Stimulated activated CD8-positive, alpha-beta memory T cell treated with anti-CD3 and anti-CD28 coated beads, Interleukin-15, amount 100 ng/mL, for 1 hour (primary cell): ENCODE results near the gene TIMM22.

Source experiments
- DNase-seq: peaks from one replicate; pipeline ENCODE4 v3.0.0-alpha.2; 2020; ENCODE audit warnings: low read depth

The TIMM22 gene

DNA sequence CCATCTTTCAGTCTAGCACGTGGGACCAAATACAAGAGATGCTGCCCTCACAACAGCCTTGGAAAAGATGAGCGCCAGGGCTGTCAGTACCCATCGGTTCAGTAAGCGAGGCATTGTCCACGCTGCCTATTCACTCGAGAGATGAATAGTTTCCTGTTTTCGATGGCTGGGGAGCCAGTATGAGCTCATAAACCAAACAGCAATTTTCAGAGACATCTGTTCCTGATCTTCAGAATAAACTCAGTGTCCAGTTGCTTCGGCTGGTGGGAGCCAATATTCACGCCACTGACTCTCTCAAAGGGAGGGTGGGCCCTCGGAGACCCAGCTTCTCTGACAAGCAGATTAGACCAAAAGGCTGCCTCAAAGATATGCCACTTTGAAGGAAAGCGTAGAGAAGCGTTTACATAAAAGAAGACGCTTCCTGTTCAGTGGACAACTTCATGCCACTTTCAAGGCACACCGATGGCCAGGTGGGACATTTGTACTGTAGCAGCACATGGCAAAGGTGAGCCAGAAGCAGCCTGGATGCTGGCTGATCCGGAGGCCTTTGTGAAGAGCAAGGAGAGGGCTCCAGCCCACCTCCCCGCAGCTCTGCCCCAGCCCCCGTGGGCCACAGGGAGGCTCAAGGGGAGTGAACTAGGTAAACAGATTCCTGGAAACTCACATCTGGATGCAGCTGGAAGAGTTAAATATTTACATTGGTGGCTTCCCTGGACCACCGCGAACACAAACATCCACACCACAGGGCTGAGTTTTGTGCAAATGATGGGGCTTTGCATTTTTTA lies 6.0 kb downstream of the TIMM22 start:
- no peak for DNase-seq

GRCh38 chr17:1003633-1003971 lies 6.7 kb downstream of the TIMM22 start:
- DNase-seq: no peak

- DNase-seq: no peak
Observed at GRCh38 chr17:1003972-1004768, 7.2 kb downstream of the TIMM22 start.

DNA sequence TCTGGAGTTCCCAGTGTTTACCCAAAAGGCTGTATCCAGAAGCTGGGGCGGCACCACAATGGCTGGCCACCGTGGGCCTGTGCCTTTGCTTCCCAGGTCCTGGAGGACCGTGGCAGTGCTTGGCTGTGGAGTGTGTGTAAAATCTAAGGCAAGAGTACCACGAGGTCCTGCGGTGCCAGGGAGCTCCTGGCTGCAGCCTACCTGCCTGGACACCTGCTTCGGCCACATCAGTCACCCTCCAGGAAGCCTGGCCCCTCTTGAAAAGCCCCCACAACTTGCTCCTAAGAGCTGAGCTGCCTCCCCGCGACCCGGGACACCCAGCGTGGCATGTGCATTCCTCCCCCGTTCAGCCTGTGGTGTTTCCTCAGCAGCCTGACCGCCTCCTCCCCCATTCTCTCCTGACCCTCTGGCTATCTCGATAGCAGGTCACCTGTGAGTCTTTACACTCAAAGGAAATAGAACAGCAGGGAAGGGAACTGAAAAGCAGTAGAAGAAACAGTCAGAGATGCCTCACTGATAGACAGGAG lies 7.9 kb downstream of the TIMM22 start:
- no peak for DNase-seq

DNA sequence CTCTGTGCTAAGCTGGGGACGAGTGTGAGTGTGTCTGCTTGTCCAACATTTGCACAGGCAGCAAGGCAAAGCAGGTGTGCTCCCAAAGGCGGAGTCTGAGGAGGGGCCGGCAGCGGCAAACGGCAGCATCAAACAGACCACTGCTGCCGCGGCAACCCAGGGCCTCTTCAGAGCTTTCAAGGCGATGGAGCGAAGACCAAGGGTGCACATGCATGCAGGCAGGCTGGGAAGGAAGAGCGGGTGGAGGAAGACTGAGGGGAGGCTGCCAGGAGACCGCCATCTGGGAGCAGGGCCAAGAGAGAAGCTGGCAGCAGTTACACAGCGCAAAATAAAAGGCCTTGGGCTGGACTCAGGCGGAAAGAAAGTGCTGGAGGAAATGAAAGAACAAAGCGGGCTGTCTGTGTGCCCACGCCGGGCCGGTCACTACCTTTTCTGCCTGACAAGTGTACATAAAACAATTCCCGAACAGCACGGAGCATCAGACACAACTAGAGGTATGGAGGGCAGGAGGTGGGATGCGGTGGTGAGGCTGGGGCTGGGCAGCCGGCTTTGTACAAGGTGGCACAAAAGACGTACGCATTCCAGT lies 8.5 kb downstream of the TIMM22 start:
- no peak for DNase-seq

DNA sequence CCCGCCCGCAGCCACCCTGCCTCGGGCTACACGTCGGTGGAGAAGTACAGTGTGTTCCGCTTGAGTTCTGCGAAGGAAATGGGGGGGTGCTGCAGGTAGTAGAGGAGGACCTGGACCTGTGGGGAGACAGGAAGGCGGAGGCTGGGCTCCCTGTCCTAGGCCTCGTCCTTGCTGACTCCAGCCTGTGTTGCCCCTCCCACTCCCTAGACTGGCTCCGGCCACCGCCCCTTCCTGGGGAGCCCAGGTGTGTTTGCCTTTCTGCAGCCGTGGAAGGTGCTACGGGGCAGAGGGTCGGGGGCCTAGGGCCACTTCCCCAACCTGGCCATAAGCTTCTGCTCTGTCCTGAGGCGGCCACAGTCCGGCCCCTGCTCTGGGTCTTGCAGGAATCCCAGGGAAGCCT lies 9.1 kb downstream of the TIMM22 start:
- no peak for DNase-seq

DNA sequence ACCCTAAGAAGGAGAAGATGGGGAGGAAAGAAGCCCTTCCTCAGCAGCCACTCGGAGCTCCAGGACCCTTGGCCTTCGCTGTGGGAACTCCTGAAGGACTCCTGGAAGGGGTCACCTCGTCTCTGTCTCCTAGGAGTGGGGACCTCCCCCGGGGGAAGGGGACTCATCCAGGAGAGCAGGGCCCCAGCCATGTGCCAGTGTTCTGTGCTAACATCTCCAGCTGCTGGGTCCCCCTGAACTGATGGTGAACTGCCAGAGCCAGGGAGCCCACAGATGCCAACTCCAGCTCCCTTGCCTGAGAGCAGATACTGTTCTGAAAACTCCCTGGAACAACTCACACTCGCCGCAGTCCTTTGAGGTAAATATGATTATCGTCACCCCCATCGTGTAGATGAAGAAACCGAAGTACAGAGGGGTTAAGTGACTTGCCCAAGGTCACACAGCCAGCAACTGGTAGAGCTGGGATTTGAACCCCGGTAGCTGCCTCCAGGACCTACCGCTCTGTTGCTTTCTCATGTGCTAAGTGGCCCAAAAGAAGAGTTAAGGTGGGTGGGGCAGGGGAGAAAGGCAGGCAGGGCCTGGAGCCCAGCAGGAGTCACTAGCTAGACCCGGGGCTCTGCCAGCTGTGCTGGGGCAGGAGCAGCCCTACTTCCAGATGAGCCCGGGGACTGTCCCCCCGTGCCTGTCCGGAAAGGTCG lies 10.5 kb downstream of the TIMM22 start:
- no peak for DNase-seq

GRCh38 chr17:1008008-1008761 lies 11.3 kb downstream of the TIMM22 start:
- no peak for DNase-seq

- no peak for DNase-seq
Observed at GRCh38 chr17:1009229-1010085, 12.5 kb downstream of the TIMM22 start.

- DNase-seq: no peak
Observed at GRCh38 chr17:1010086-1010450, 13.1 kb downstream of the TIMM22 start.

GRCh38 chr17:1010586-1010985 lies 13.7 kb downstream of the TIMM22 start:
- no peak for DNase-seq

- no peak for DNase-seq
Observed at GRCh38 chr17:1011138-1011537, 14.2 kb downstream of the TIMM22 start.

DNA sequence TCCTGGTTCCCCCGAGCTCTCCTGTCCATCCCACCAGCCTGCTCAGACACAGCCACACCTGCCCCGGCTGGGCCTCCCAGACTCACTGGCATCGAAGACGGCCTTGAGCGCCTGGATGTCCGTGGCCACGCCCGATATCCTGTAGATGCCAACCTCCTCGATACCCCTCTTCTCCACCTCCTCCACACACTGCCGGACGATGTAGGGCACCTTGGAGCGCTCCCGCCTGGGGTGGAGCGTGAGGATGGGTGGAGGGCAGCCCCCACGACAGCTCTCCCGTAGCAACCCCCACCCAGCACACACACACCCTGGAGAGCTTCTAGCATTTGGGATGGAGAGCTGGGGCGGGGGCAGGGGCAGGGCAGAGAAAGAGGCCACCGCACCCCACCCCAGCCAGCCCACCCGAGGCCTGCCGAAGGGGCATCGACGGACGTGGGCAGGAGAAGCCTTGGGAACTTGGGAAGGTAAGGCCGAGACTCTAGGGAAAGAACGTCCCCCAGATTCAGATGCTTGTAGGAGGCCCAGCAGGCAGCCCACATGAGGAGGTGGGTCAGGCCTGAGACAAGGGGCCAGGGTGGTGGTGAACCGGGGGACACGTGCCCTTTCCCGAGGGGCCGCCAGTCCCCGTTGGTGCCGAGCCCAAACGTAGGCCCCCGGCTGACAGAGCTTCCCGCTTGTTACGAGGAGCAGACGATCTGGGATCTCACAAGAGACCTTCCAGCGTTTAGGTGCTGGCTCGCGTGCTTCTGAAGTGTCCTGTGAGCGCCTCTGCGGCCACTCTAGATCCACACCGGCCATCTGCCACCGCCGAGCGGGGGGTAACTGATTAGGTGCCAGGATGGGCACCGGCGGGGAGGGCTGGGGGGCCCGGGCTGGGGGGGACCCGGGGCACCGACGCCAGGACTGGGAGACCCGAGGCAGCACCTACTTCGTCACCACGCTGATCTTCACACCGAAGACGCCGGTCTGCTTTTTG lies 15.1 kb downstream of the TIMM22 start:
- no peak for DNase-seq

- DNase-seq: no peak
Observed at GRCh38 chr17:1012823-1013728, 16.1 kb downstream of the TIMM22 start.

DNA sequence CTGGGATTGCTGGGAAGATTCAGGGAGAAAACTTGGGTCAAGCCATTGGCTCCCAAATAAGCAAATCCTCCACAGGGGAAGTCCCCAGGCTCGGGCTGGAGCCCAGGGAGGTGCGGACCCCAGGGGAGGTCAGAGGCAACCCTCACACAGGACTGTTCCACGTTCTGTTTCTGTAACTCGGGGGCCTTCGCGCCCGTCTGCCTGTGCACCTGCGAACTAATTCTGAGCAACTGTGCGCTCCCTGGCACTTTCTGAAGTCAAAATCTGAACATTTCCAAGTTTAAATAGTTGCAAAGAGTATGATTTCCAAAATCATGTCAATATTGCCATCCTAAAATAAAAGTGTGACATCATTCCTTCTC lies 16.8 kb downstream of the TIMM22 start:
- DNase-seq: no peak

DNA sequence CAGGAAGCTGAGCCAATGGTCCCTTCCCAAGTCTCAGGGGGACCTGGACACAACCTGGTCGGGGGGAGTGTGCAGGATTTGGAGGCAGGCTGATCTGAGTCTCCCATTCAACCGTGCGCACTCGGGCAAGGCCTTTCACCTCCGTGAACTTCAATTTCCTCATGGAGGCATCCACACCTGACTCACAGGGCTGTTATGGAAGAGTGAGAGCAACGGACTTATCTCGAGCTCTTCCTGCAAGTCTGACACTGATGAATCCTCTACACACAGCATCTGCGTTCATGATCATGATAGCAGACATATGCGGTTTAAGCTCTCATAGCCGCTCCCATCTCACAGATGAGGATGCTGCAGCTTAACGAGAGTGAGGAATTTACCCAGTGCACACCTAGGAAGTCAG lies 21.6 kb downstream of the TIMM22 start:
- DNase-seq: no peak

GRCh38 chr17:1019451-1019850 lies 22.5 kb downstream of the TIMM22 start:
- no peak for DNase-seq

DNA sequence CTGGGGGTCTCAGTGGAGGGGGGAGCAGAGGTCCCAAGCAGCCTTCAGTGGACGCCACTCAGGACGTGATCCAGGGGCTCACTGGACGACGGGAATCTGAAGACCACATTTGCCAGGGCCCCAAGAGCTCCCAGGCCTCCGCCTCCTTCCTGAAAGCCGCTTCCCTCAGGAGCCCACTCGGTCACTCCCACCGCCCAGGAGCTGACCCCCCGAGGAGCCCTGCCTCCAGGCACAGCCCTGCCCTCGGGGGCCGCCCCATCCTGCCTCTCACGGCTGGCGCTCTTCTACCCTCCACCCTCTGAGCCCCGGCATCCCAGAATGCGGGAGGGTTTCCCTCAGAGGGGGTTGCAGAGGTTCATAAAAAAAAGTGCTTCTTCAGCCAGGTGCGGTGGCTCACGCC lies 24.2 kb downstream of the TIMM22 start:
- no peak for DNase-seq
